ENCODE measurements around the gene SEMA5A.

DNA sequence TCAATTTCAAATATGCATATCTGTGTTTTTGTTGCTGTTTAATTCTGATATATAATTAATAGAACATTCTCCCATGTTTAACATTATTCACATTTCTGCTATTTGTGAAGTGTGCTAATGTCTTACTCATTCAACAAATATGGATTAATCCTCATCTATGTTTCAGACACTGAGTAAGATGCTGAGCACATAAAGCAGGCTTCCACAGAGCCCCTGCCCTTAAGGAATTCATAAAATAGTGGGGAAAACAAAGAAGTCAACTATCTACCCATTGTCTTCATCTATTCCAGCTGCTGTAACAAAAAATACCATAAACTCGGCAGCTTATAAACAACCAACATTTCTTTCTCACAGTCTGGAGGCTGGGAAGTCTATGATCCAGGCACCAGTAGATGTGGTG is 333.3 kb downstream of the SEMA5A start:
- TF ChIP-seq, protein P1, sequence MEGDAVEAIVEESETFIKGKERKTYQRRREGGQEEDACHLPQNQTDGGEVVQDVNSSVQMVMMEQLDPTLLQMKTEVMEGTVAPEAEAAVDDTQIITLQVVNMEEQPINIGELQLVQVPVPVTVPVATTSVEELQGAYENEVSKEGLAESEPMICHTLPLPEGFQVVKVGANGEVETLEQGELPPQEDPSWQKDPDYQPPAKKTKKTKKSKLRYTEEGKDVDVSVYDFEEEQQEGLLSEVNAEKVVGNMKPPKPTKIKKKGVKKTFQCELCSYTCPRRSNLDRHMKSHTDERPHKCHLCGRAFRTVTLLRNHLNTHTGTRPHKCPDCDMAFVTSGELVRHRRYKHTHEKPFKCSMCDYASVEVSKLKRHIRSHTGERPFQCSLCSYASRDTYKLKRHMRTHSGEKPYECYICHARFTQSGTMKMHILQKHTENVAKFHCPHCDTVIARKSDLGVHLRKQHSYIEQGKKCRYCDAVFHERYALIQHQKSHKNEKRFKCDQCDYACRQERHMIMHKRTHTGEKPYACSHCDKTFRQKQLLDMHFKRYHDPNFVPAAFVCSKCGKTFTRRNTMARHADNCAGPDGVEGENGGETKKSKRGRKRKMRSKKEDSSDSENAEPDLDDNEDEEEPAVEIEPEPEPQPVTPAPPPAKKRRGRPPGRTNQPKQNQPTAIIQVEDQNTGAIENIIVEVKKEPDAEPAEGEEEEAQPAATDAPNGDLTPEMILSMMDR (IDR thresholded peaks at IDR 0.05): no peak
- TF ChIP-seq POLR2A (IDR thresholded peaks at IDR 0.05): no peak
